ENCODE data around the gene PPP1R16B. TPM values are rescaled to one million over a fixed set of nuclear protein-coding genes. Genes with fewer than 3 reads are reported as not detected.

Gene PPP1R16B
- total RNA-seq, 2 experiments from 2014 or later, result 78.8 to 84.0 TPM

- POLR2A ChIA-PET, result interaction anchor here (0.7 to 1.6 kb wide), 3 partner anchors 13 to 70 kb away, joined by 3 to 4 read pairs (median 3); partner anchors contain the start of gene PPP1R16B
- DNase-seq, result peak; percentile 65
- intact Hi-C loops (cut with DNase I, micrococcal nuclease), result loop anchor here in 1 of 2 experiments (1.0 kb wide), 1 partner anchor 18 kb away; no protein-coding TSS in a partner anchor
- H3K27ac Mint-ChIP-seq, result peak overlapping the region; percentile 96
- CTCF ChIA-PET, result interaction anchor here (0.6 to 4.3 kb wide), 14 partner anchors 8 to 1570 kb away, joined by 3 to 26 read pairs (median 4); partner anchors contain the start of gene FAM83D
- H3K4me1 Mint-ChIP-seq, result peaks cover 89% of the 10 kb centered on the region
- H3K4me3 Mint-ChIP-seq, result peak overlapping the region; percentile 63
- no peaks in the 10 kb centered on the region for H3K9me3 Mint-ChIP-seq (ENCODE audit: low read depth)
- no peaks in the 10 kb centered on the region for H3K27me3 Mint-ChIP-seq
- peaks cover 10% of the 10 kb centered on the region for H3K36me3 Mint-ChIP-seq (ENCODE audit: low read depth)
- peak; percentile 17 for ATAC-seq
These were observed 69.9 kb downstream of the PPP1R16B start for GRCh38 chr20:38875175-38875993.

- CTCF ChIA-PET, result interaction anchor here (1.2 to 4.3 kb wide), 2 partner anchors 9 to 15 kb away, joined by 6 to 26 read pairs; no protein-coding TSS in a partner anchor
- peaks cover 14% of the 10 kb centered on the region for H3K36me3 Mint-ChIP-seq (ENCODE audit: low read depth)
- H3K4me1 Mint-ChIP-seq, result peaks cover 88% of the 10 kb centered on the region
- no peaks in the 10 kb centered on the region for H3K9me3 Mint-ChIP-seq (ENCODE audit: low read depth)
- H3K27ac Mint-ChIP-seq, result peak overlapping the region; percentile 5
- H3K27me3 Mint-ChIP-seq, result no peaks in the 10 kb centered on the region
- POLR2A ChIA-PET, result interaction anchor here (0.6 kb wide), 1 partner anchor 35 kb away, joined by 4 read pairs; no protein-coding TSS in a partner anchor
- DNase-seq (peak; percentile 50), ATAC-seq (no peak)
- no peak overlapping the region for H3K4me3 Mint-ChIP-seq
- intact Hi-C loops (cut with DNase I, micrococcal nuclease), result no loop called here
These were observed 72.0 kb downstream of the PPP1R16B start for GRCh38 chr20:38877483-38877882.

- Mint-ChIP-seq H3K36me3 (ENCODE audit: low read depth) (peaks cover 18% of the 10 kb centered on the region), H3K27ac (no peak overlapping the region), H3K27me3 (no peaks in the 10 kb centered on the region), H3K9me3 (ENCODE audit: low read depth) (no peaks in the 10 kb centered on the region), H3K4me3 (no peak overlapping the region), H3K4me1 (peaks cover 86% of the 10 kb centered on the region)
- ATAC-seq, result no peak
- CTCF ChIA-PET, result interaction anchor here (0.5 to 2.1 kb wide), 6 partner anchors 14 to 88 kb away, joined by 3 to 9 read pairs (median 4); no protein-coding TSS in a partner anchor
- POLR2A ChIA-PET, result no interaction called here
- intact Hi-C loops (cut with DNase I, micrococcal nuclease), result no loop called here
- DNase-seq, result no peak
These were observed 73.4 kb downstream of the PPP1R16B start for GRCh38 chr20:38878866-38879265.

GRCh38 chr20:38880952-38881735, 75.6 kb downstream of the PPP1R16B start:
- intact Hi-C loops (cut with DNase I, micrococcal nuclease), result no loop called here
- DNase-seq (no peak), ATAC-seq (no peak)
- ChIA-PET CTCF (interaction anchor here (1.0 to 1.2 kb wide), 2 partner anchors 10 to 51 kb away, joined by 3 read pairs; no protein-coding TSS in a partner anchor), POLR2A (no interaction called here)
- Mint-ChIP-seq H3K9me3 (ENCODE audit: low read depth) (no peaks in the 10 kb centered on the region), H3K4me1 (peaks cover 69% of the 10 kb centered on the region), H3K27ac (no peak overlapping the region), H3K36me3 (ENCODE audit: low read depth) (peaks cover 23% of the 10 kb centered on the region), H3K4me3 (no peak overlapping the region), H3K27me3 (no peaks in the 10 kb centered on the region)

GRCh38 chr20:38881806-38882440, 76.4 kb downstream of the PPP1R16B start:
- Mint-ChIP-seq H3K4me3 (no peak overlapping the region), H3K4me1 (peaks cover 63% of the 10 kb centered on the region), H3K36me3 (ENCODE audit: low read depth) (peaks cover 23% of the 10 kb centered on the region), H3K27ac (peak overlapping the region; percentile 59), H3K27me3 (no peaks in the 10 kb centered on the region), H3K9me3 (ENCODE audit: low read depth) (no peaks in the 10 kb centered on the region)
- ATAC-seq, result no peak
- CTCF ChIA-PET, result interaction anchor here (0.7 kb wide), 1 partner anchor 158 kb away, joined by 3 read pairs; the partner anchor contains the start of gene SLC32A1
- DNase-seq, result no peak
- intact Hi-C loops (cut with DNase I, micrococcal nuclease), result no loop called here
- POLR2A ChIA-PET, result no interaction called here

- H3K4me3 Mint-ChIP-seq, result no peak overlapping the region
- POLR2A ChIA-PET, result no interaction called here
These were observed 77.1 kb downstream of the PPP1R16B start for GRCh38 chr20:38882600-38882999.

GRCh38 chr20:38883081-38883980, 77.8 kb downstream of the PPP1R16B start:
- H3K36me3 Mint-ChIP-seq (ENCODE audit: low read depth), result peaks cover 23% of the 10 kb centered on the region
- peaks cover 53% of the 10 kb centered on the region for H3K4me1 Mint-ChIP-seq
- intact Hi-C loops (cut with DNase I, micrococcal nuclease), result no loop called here
- no peak overlapping the region for H3K4me3 Mint-ChIP-seq
- POLR2A ChIA-PET, result no interaction called here
- DNase-seq, result no peak
- H3K9me3 Mint-ChIP-seq (ENCODE audit: low read depth), result no peaks in the 10 kb centered on the region
- no peaks in the 10 kb centered on the region for H3K27me3 Mint-ChIP-seq
- H3K27ac Mint-ChIP-seq, result peak overlapping the region; percentile 79
- no peak for ATAC-seq
- CTCF ChIA-PET, result interaction anchor here (0.6 to 1.4 kb wide), 8 partner anchors 8 to 117 kb away, joined by 3 to 5 read pairs (median 4); partner anchors contain the start of gene PPP1R16B

More at GRCh38 chr20:38882600-38882999, 77.1 kb downstream of the PPP1R16B start:
- H3K27ac Mint-ChIP-seq, result peak overlapping the region; percentile 79
- intact Hi-C loops (cut with DNase I, micrococcal nuclease), result no loop called here
- peaks cover 23% of the 10 kb centered on the region for H3K36me3 Mint-ChIP-seq (ENCODE audit: low read depth)
- H3K4me1 Mint-ChIP-seq, result peaks cover 60% of the 10 kb centered on the region
- no peaks in the 10 kb centered on the region for H3K27me3 Mint-ChIP-seq
- ATAC-seq, result peak; percentile 34
- no peak for DNase-seq
- H3K9me3 Mint-ChIP-seq (ENCODE audit: low read depth), result no peaks in the 10 kb centered on the region
- CTCF ChIA-PET, result interaction anchor here (0.7 to 1.4 kb wide), 5 partner anchors 10 to 158 kb away, joined by 3 to 5 read pairs (median 3); partner anchors contain the start of gene SLC32A1

- H3K9me3 Mint-ChIP-seq (ENCODE audit: low read depth), result no peaks in the 10 kb centered on the region
- H3K4me1 Mint-ChIP-seq, result peaks cover 45% of the 10 kb centered on the region
- DNase-seq, result no peak
- no peaks in the 10 kb centered on the region for H3K27me3 Mint-ChIP-seq
- H3K36me3 Mint-ChIP-seq (ENCODE audit: low read depth), result peaks cover 23% of the 10 kb centered on the region
- ChIA-PET CTCF (interaction anchor here (0.6 to 1.4 kb wide), 5 partner anchors 9 to 118 kb away, joined by 3 to 5 read pairs (median 4); partner anchors contain the start of gene PPP1R16B), POLR2A (no interaction called here)
- H3K27ac Mint-ChIP-seq, result peak overlapping the region; percentile 25
- intact Hi-C loops (cut with DNase I, micrococcal nuclease), result no loop called here
- ATAC-seq, result no peak
- no peak overlapping the region for H3K4me3 Mint-ChIP-seq
These were observed 78.7 kb downstream of the PPP1R16B start for GRCh38 chr20:38883981-38884733.

GRCh38 chr20:38885357-38885756, 79.9 kb downstream of the PPP1R16B start:
- intact Hi-C loops (cut with DNase I, micrococcal nuclease), result no loop called here
- ChIA-PET POLR2A (no interaction called here), CTCF (interaction anchor here (0.7 kb wide), 1 partner anchor 13 kb away, joined by 3 read pairs; no protein-coding TSS in a partner anchor)
- no peak overlapping the region for H3K4me3 Mint-ChIP-seq
- H3K27ac Mint-ChIP-seq, result no peak overlapping the region
- no peaks in the 10 kb centered on the region for H3K27me3 Mint-ChIP-seq
- DNase-seq (no peak), ATAC-seq (no peak)
- no peaks in the 10 kb centered on the region for H3K9me3 Mint-ChIP-seq (ENCODE audit: low read depth)
- H3K4me1 Mint-ChIP-seq, result peaks cover 52% of the 10 kb centered on the region
- peaks cover 23% of the 10 kb centered on the region for H3K36me3 Mint-ChIP-seq (ENCODE audit: low read depth)
